PC-3 (cell line): ENCODE results near the gene PAM16. TPM values are rescaled to one million over a fixed set of nuclear protein-coding genes. Genes with fewer than 3 reads are reported as not detected.

ENCODE experiments used
- ATAC-seq: fragments of 200-7000 bp; cut with Tn5 transposase; 2 replicates; pipeline ENCODE4 v1.9.1; 2020; ENCODE audit warnings: mild to moderate bottlenecking, moderate library complexity
- BruUV-seq: library from RNA; stranded (reverse); fragments of 400-500 nt; replicated peaks from 2 replicates; lab custom pipeline; 2021; lab: Mats Ljungman, UMichigan
- CTCF ChIA-PET: fragments of 300-600 bp; sonication (Branson Sonifier 250); formaldehyde crosslinking; loops from one replicate; lab custom pipeline; 2022; ENCODE audit warnings: antibody characterized with exemption; lab: Charles Lee
- POLR2A ChIA-PET: fragments of 300-600 bp; sonication (Branson Sonifier 250); formaldehyde crosslinking; loops from one replicate; lab custom pipeline; 2022; ENCODE audit warnings: antibody characterized with exemption; ENCODE audit not compliant: unreplicated experiment; lab: Charles Lee
- DNase-seq: peaks from one replicate; pipeline ENCODE4 v3.0.0-alpha.2; 2015
- H2AFZ ChIP-seq: fragments of 300-600 bp; sonication (generic); 2 replicates; pipeline ENCODE4 v1.6.0; 2016; ENCODE audit warnings: antibody characterized with exemption, low read length
- H3F3A ChIP-seq: fragments of 300-600 bp; sonication (generic); one replicate; pipeline ENCODE4 v1.6.0; 2017; ENCODE audit warnings: antibody characterized with exemption, low read length, control low read depth, mild to moderate bottlenecking; ENCODE audit not compliant: unreplicated experiment
- H3K27ac ChIP-seq: fragments of 300-600 bp; sonication (generic); 2 replicates; pipeline ENCODE4 v1.5.1; 2016; ENCODE audit warnings: mild to moderate bottlenecking, low read length
- H3K27me3 ChIP-seq: fragments of 300-600 bp; sonication (generic); 2 replicates; pipeline ENCODE4 v1.6.1; 2016; ENCODE audit warnings: low read length, mixed read lengths
- H3K36me3 ChIP-seq: fragments of 300-600 bp; sonication (generic); 2 replicates; pipeline ENCODE4 v1.6.1; 2016; ENCODE audit warnings: low read depth, mixed run types, low read length, mixed read lengths
- H3K4me1 ChIP-seq: fragments of 300-600 bp; sonication (generic); 2 replicates; pipeline ENCODE4 v1.5.1; 2016; ENCODE audit warnings: low read length; ENCODE audit not compliant: insufficient read depth
- H3K4me2 ChIP-seq: fragments of 300-600 bp; sonication (generic); 2 replicates; pipeline ENCODE4 v1.6.0; 2016; ENCODE audit warnings: low read length
- H3K4me3 ChIP-seq: fragments of 300-600 bp; sonication (generic); 2 replicates; pipeline ENCODE4 v1.5.1; 2016; ENCODE audit warnings: mild to moderate bottlenecking, low read length, mixed read lengths
- H3K79me2 ChIP-seq: fragments of 300-600 bp; sonication (generic); 2 replicates; pipeline ENCODE4 v1.6.1; 2017; ENCODE audit warnings: low read length, mixed read lengths
- H3K9ac ChIP-seq: fragments of 300-600 bp; sonication (generic); 2 replicates; pipeline ENCODE4 v1.6.0; 2016; ENCODE audit warnings: mild to moderate bottlenecking, low read length
- H3K9me2 ChIP-seq: fragments of 300-600 bp; sonication (generic); replicated peaks from 2 replicates; pipeline ENCODE4 v1.6.1; 2016; ENCODE audit warnings: mixed run types, low read length, mixed read lengths
- H3K9me3 ChIP-seq: fragments of 300-600 bp; sonication (generic); 2 replicates; pipeline ENCODE4 v1.6.1; 2016; ENCODE audit warnings: low read length, mixed read lengths
- H4K20me1 ChIP-seq: fragments of 300-600 bp; sonication (generic); 2 replicates; pipeline ENCODE4 v1.6.1; 2016; ENCODE audit warnings: low read length, mixed read lengths
- EZH2 ChIP-seq: fragments of 300-600 bp; sonication (generic); IDR thresholded peaks from one replicate; pipeline ENCODE4 v1.6.1; 2017; ENCODE audit warnings: antibody characterized with exemption, mild to moderate bottlenecking, low read length; ENCODE audit not compliant: unreplicated experiment
- EZH2phosphoT487 ChIP-seq: fragments of 300-600 bp; sonication (generic); IDR thresholded peaks from 2 replicates; pipeline ENCODE4 v1.6.1; 2018; ENCODE audit warnings: mild to moderate bottlenecking, antibody characterized with exemption, low read length, borderline replicate concordance
- intact Hi-C: fragments of 100-400 bp; cut with micrococcal nuclease; formaldehyde crosslinking; loops from 2 replicates; pipeline ENCODE4 v1.9.0; 2023
- total RNA-seq: library from RNA; depleted of rRNA; stranded (reverse); fragments of >200 nt; gene quantifications from 2 replicates; pipeline ENCODE4 v1.2.3, GENCODE V29; 2014
- TF ChIP-seq, protein P1 (sequence below): fragments of 300-600 bp; sonication (generic); conservative IDR thresholded peaks from 2 replicates; pipeline ENCODE4 v1.5.1; 2017; ENCODE audit warnings: antibody characterized with exemption, low read depth, mild to moderate bottlenecking, low read length

The PAM16 gene
- total RNA-seq, 1 experiment from 2014 or later: 95.5 TPM

DNA sequence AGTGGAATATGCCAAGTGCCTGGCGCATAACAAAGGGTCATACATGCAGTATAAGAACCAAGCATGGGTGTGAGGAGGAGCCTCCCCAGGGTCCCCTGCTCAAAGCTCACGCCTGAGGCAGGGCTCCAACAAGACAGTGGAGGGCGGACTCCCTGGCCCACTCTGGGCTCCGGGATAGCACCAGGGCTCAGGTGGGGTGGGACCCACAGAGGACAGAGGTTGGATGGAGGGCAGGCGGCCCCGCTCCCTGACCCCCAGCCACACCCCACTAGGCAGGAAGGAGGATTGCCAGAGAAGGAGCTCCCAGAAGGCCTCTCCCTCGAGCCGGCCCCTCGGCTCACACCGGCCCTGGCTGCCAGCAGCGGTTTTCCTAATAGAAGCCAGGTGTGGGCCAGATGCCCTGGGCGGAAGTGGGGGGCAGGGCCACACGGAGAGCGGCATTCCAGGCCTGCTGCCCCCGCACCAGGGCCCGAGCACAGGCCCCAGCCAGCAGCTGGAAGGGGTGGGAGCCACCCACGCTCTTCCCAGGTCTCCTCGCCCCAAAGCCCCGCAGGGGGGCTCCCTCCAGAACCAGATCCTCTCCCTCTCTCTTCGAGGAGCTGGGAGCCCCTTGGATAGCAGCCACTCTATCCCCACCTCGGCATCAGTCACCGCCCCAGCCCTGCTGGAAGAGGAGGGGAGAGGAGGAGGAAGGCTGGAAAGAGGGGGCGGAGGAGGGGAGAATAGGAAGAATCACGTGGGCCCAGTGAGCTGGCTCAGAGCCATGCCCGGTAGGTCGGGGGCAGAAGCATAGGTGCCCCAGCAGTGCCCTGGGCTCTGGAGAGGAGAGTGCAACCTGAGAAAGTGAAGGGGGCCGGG, 41.5 kb upstream of the PAM16 start:
- H3K27ac ChIP-seq: no peak overlapping the region
- POLR2A ChIA-PET: interaction anchor here (0.6 kb wide), 1 partner anchor 9 kb away, joined by 3 read pairs; no protein-coding TSS in a partner anchor

DNA sequence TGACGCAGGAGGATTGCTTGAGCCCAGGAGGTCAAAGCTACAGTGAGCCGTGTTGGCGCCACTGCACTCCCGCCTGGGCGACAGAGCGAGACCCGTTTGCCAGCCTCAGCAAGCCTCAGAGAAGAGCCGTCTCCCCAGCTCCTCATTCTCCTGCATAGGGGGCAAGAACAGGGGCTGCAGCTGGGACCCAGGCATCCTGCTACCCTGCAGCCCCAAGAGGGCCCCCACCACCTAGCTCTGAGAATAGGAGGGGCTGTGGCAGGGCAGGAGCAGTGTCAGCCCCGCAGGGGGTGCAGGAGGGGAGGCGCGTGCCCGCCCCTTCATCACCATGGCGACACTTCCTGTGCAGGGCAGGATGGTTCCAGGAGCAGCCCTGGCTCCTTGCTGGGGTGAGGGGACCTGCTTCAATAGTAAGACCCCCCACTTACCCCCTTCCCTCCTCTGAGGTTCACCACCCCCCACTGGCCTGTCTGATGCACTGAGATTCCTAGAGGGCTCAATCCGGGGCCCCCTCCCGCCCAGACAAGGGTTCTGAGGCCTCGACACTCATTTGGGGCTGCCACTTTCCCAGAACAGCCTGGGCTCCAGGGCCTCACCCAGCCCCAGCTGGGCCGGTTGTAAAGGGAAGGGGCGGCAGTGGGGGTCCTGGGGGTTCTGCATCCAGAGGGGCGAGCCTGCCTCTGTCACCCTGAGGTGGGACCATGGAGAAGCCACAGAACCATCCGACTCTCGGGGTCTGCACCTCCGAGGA, 40.7 kb upstream of the PAM16 start:
- H3K4me1 ChIP-seq: no peaks in the 10 kb centered on the region
- POLR2A ChIA-PET: no interaction called here
- ATAC-seq: no peak
- TF ChIP-seq, protein P1, sequence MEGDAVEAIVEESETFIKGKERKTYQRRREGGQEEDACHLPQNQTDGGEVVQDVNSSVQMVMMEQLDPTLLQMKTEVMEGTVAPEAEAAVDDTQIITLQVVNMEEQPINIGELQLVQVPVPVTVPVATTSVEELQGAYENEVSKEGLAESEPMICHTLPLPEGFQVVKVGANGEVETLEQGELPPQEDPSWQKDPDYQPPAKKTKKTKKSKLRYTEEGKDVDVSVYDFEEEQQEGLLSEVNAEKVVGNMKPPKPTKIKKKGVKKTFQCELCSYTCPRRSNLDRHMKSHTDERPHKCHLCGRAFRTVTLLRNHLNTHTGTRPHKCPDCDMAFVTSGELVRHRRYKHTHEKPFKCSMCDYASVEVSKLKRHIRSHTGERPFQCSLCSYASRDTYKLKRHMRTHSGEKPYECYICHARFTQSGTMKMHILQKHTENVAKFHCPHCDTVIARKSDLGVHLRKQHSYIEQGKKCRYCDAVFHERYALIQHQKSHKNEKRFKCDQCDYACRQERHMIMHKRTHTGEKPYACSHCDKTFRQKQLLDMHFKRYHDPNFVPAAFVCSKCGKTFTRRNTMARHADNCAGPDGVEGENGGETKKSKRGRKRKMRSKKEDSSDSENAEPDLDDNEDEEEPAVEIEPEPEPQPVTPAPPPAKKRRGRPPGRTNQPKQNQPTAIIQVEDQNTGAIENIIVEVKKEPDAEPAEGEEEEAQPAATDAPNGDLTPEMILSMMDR: no peak
- TF ChIP-seq EZH2 (no peak), EZH2phosphoT487 (no peak)
- no peak for DNase-seq
- H3K9ac ChIP-seq: no peak overlapping the region
- H3F3A ChIP-seq: no peaks in the 10 kb centered on the region
- H3K79me2 ChIP-seq: no peaks in the 10 kb centered on the region
- H3K9me2 ChIP-seq: no peaks in the 10 kb centered on the region
- intact Hi-C loops: no loop called here
- H3K4me3 ChIP-seq: no peak overlapping the region
- H3K4me2 ChIP-seq: no peak overlapping the region
- no peaks in the 10 kb centered on the region for H3K9me3 ChIP-seq
- CTCF ChIA-PET: no interaction called here
- H2AFZ ChIP-seq: no peak overlapping the region
- no peaks in the 10 kb centered on the region for H3K27me3 ChIP-seq
- no peaks in the 10 kb centered on the region for H3K36me3 ChIP-seq
- BruUV-seq: no TSS peak
- no peak overlapping the region for H3K27ac ChIP-seq
- no peaks in the 10 kb centered on the region for H4K20me1 ChIP-seq

More for the DNA sequence above, 41.5 kb upstream of the PAM16 start:
- BruUV-seq: no TSS peak
- H3F3A ChIP-seq: no peaks in the 10 kb centered on the region
- H3K9me3 ChIP-seq: no peaks in the 10 kb centered on the region
- no peak overlapping the region for H2AFZ ChIP-seq
- TF ChIP-seq EZH2 (no peak), EZH2phosphoT487 (no peak)
- TF ChIP-seq, protein P1: no peak
- no peaks in the 10 kb centered on the region for H3K27me3 ChIP-seq
- CTCF ChIA-PET: no interaction called here
- H3K4me3 ChIP-seq: no peak overlapping the region
- no peaks in the 10 kb centered on the region for H4K20me1 ChIP-seq
- ATAC-seq (no peak), DNase-seq (no peak)
- no peaks in the 10 kb centered on the region for H3K36me3 ChIP-seq
- no peaks in the 10 kb centered on the region for H3K4me1 ChIP-seq
- H3K9ac ChIP-seq: no peak overlapping the region
- H3K79me2 ChIP-seq: no peaks in the 10 kb centered on the region
- H3K4me2 ChIP-seq: no peak overlapping the region
- intact Hi-C loops: no loop called here
- no peaks in the 10 kb centered on the region for H3K9me2 ChIP-seq
